T1000 (cell line): ENCODE measurements around the gene TMEM221.
A peak's percentile ranks its signal among the peaks of the same experiment; 100 is the strongest.

Experiments
- DNase-seq: peaks from one replicate; lab custom pipeline; 2025; ENCODE audit warnings: mixed read lengths; lab: John Stamatoyannopoulos, UW

TMEM221 gene

GRCh38 chr19:17473041-17473440, 24.6 kb upstream of the TMEM221 start:
- no peak for DNase-seq

DNA sequence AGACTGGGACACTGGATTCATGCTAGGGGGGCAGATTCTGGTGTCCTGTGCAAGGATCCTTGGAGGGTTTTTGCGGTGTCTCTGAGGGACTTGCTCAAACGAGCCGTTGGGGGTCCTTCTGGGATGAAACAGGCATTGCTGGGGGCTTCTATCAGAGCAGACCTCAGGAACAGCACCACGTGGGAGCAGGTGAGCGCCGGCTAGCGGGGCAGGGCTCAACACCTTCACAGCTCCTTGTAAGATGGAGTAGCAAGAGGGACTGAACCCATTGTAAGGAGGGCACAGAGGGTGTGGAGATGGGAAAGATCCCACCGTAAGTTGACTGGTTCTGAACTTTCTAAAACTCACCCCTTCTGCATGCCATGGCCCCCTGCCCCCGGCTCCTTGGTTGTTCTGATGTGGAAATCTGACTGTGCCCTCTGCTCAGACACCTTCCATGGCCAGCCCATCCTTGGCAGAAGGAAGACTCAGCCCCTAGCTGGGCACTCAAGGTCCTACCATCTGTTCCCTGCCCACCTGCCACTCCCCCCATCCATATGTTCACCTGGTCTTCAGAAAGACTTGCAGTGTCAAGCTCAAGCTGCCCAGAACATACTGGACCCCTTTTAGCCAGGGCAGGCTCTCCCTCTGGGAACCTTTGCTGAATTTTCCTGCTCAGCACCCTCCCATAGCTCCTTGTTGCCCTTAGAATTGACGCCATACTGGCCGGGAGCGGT, 23.1 kb upstream of the TMEM221 start:
- DNase-seq, result no peak

DNA sequence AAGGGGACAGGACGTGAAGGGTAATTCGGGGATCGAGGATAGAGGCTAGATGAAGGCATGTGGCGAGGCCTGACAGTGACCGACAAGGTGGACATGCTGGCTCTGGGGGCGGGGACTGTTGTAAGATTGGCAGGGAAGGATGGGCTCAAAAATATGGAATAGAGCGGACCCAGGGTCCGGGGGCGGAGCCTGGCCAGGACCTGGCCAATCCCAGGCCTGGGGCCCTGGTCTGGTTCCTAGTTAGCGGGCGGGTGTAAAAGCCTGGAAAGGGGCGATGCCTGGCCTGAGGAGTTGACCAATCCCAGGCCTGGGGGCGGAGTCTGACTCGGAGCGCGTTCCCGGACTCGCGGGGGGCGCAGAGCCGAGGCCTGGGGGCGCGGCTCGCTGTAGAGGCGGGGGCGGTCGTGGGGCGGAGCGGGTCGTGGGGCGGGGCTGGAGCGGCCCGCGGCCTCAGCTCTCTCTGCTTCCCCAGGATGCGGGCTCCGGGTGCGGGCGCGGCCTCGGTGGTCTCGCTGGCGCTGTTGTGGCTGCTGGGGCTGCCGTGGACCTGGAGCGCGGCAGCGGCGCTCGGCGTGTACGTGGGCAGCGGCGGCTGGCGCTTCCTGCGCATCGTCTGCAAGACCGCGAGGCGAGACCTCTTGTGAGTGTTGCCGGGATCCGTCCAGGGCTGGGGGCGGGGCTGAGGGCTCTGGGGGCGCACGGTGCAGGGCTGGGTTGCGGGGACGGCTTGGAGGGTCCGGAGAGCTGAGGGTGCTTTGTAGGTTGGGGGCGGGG, 21.8 kb upstream of the TMEM221 start, which contains the start of gene SLC27A1:
TSS of gene SLC27A1 (plus strand) at position 457 of the 774 bp plus-strand sequence. CDS start at position 474, 17 bp downstream.
- DNase-seq, result peak; percentile 98

DNA sequence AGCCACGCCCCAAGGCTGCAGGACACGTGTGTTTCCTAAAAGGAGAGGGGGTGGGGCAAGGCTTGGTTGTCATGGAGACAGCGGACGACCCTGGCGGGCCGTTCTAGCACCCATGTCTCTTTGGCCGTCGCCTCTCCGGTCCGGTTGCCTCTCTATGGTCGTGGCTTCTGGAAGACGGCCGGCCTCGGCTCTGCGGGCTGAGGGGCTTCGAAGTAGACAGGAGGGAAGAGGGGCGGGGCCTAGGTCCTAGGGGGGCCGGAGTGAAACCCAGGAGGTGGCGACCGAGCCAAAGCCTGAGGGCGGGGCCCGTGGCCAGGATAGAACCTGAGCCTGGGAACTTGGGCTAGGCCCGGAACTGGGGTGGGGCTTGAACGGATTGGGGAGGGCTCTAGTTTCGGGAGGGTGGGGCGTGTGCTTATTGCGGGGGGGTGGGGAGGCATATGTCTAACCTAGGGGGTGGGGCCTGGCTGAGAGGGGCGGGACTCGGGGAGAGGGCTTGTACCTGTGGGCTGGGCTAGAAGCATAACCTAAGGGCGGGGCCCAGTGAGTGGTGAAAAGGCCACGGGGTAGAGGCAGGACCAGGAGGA, 21.1 kb upstream of the TMEM221 start:
- no peak for DNase-seq

GRCh38 chr19:17469092-17469480, 20.6 kb upstream of the TMEM221 start:
- DNase-seq, result no peak

DNA sequence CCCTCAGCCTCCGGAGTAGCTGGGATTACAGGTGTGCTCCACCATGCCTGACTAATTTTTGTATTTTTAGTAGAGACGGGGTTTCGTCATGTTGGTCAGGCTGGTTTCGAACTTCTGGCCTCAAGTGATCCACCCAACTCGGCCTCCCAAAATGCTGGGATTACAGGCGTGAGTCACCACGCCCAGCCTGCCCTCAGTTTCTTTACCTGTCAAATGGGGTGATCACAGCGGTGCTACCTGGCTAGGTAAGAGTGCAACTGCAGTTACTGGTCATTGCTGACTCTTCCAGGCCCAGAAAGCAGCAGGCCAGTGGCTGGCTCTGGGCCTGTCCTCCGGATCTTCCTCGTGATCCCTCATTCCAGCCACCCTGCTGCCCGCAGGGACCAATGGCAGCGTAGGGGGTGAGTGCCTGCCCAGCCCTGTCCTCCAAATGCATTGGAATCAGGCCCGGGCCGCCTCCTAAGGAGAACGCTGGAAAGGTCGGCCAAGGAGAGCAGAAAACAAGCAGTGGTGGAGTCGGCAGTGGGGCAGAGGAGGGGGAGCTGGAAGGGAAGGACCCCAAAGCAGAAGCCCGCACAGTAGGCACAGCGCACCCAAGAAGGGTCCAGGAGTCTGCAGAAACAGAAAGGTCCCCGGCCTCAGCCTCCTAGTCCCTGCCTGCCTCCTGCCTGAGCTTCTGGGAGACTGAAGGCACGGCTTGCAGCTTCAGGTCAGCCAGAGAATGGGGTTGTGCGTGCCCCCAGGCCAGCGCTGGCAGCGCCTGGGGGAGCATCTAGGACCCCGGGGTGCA, 20.0 kb upstream of the TMEM221 start:
- no peak for DNase-seq

GRCh38 chr19:17467471-17468301, 19.2 kb upstream of the TMEM221 start:
- no peak for DNase-seq

GRCh38 chr19:17466487-17466850, 18.0 kb upstream of the TMEM221 start:
- DNase-seq, result no peak

DNA sequence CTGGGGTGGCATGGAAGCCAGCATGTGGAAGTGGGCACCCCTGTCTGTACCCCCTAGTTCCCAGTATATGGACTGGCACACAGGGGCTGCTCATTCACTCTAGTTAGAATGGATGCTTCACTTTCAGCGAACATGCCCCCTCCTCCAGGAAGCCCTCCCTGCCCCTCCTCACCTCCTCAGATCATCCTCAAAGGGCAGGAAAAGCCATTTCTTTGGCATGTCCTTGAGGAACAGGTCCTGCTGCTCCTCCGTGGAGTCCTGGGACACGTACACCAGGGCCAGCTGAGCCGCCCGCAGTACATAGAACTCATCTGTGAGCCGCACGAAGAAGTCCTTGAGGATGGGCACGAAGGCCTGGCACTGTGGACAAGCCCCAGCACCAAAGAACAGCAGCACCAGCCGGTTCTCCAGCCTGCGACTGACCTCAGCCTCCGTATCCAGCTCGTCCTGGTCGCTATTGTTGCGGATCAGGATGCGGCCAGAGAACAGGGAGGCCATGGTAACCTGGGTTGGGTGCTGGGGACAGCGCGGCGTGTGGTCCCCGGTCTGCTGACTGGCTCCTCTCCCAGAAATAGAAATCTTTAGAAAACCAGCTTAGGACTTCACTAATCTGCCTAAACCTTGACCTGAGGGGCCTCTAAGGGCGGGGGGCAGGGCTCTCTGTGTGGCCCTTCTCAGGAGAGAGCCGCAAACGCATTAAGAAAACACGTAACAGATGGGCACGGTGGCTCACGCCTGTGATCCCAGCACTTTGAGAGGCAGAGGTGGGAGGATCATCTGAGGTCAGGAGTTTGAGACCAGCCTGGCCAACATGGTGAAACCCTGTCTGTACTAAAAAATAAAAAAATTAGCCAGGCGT, 12.1 kb upstream of the TMEM221 start, which contains the start of gene NXNL1:
TSS of gene NXNL1 (minus strand) at position 555 of the 859 bp plus-strand sequence. CDS start at position 498, 57 bp downstream.
- no peak for DNase-seq

GRCh38 chr19:17458970-17459369, 10.5 kb upstream of the TMEM221 start:
- no peak for DNase-seq

- no peak for DNase-seq
Observed at GRCh38 chr19:17457616-17458015, 9.1 kb upstream of the TMEM221 start.

GRCh38 chr19:17456127-17456526, 7.7 kb upstream of the TMEM221 start:
- no peak for DNase-seq

DNA sequence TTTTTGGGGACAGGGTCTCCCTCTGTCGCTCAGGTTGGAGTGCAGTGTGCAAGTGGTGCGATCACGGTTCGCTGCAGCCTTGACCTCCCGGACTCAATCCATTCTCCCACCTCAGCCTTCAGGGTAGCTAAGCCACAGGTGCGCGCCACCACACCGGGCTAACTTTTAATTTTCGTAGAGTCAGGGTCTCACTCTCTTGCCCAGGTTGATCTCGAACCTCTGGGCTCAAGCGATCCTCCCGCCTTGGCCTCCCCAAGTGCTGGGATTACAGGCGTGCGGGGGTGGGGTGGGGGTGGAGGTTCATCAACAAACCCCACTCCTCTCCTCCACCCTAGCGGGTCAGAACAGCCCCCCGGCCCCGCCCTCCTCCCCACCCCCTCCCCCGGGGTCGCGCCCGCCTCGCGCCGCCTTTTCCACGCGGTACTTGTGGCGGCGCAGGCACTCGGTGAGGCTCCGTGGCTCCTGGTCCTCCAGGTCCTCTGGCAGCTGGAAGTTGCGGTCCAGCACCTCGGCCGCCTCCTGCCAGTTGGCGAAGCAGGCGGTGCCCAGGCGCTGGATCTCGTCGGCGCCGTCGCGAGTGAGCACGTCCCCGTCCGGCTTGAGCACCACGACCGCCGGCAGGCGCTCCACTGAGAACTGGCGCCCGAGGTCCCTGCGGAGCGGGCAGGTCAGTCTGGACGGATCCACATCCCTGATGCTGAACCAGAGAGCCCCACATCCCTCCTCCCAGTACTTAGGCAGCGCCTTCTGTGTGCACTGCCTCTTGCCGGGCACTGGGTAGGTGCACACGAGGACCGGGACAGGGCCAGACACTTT, 7.0 kb upstream of the TMEM221 start:
- no peak for DNase-seq

DNA sequence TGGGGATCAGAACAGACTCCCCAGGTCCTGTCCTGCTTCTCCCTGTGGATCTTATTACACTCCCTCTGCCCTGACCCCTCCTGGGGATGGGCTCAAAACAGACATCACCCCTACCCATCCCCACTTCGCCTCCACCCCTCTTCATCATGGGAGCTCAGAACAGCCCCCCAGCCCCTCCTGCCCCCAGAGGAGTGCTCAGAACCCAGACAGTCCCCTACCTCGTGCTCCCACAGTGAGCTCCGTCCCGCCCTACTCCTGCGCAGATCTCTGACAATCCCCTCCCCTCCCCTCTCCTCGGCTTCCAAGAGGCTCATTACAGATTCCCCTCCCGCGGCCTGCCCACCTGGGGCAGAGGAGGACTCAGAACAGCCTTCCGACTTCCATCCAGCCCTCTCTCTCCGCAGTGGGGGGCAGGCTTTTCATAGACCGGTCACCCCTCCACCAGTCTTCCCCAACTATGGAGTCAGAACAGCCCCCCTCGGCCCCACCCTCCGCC, 6.2 kb upstream of the TMEM221 start:
- DNase-seq, result no peak

DNA sequence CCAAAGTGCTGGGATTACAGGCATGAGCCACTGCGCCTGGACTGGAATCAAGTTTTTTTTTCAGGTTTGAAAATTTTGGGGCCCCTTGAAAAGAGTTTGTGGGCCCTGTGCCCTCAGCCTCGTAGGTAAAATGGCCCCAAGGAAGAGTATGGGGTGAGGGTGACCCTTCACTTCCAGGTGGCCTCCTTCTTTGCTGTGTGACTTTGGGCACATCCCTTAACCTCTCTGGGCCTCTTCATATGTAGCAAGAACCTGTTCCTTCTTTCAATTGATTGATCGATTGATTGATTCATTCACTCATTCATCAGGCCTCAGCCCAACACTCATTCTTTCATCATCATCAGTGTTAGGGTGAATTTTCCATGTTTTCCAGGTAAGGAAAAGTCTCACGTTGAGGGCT, 3.4 kb upstream of the TMEM221 start:
- DNase-seq, result no peak

DNA sequence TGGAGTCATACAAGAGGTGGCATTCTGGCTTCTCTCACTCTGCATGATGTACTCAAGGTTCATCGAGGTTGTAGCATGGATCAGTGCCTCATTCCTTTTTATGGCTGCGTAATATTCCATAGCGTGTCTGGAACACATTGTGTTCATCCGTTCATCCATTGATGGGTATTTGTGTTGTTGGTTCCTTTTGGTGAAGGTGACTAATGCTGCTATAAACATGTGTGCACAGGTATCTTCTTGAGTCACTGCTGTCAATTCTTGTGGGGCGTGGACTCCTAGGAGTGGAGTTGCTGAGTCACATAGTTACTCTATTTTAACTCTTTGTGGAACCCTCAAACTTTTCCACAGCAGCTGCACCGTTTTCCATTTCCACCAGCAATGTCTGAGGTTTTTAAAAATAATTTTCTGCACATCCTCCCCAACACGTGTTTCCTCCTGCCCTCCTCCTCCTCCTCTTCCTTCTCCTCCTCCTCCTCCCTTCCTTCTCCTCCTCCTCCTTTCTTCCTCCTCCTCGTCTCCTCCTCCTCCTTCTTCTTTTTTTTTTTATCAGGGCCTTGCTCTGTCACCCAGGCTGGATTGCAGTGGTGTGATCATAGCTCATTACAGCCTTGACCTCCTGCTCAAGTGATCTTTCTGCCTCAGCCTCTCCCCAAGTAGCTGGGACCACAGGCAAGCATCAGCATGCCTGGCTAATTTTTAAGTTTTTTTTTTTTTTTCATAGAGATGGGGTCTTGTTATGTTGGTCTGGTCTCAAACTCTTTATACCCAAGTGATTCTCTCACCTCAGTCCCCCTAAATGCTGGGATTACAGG, 2.0 kb upstream of the TMEM221 start:
- DNase-seq, result no peak

- no peak for DNase-seq
Observed at GRCh38 chr19:17447704-17448130, 751 bp downstream of the TMEM221 start.

- no peak for DNase-seq
Observed at GRCh38 chr19:17445526-17446165, 2.8 kb downstream of the TMEM221 start.
